NCI-H1105 treated with DMSO at 0.1 percent for 48 hours (cell line): Measurements from ENCODE around the gene DPH3.
A peak's percentile ranks its signal among the peaks of the same experiment; 100 is the strongest.
"Not testable (repeated sequence)": the region's sequence is repeated elsewhere in the genome, so short reads cannot be mapped to it uniquely, and the experiment has no call there.

Source experiments
- DNase-seq: peaks from one replicate; lab custom pipeline; 2025; lab: John Stamatoyannopoulos, UW

DPH3 gene

GRCh38 chr3:16264708-16265454 lies at the start of gene DPH3, which contains the start of gene OXNAD1:
Gene DPH3 (minus strand): TSS chr3:16264943. CDS start chr3:16264876, 67 bp downstream.
Gene OXNAD1 (plus strand): TSS chr3:16265212. CDS start chr3:16270953, 5,741 bp downstream.
- peak; percentile 94 for DNase-seq

- no peak for DNase-seq
Observed at GRCh38 chr3:16313886-16314645, 49.3 kb upstream of the DPH3 start.

GRCh38 chr3:16311960-16312451 lies 47.3 kb upstream of the DPH3 start:
- no peak for DNase-seq

GRCh38 chr3:16310486-16310885 lies 45.7 kb upstream of the DPH3 start:
- DNase-seq: not testable (repeated sequence)

GRCh38 chr3:16309558-16309957 lies 44.8 kb upstream of the DPH3 start:
- no peak for DNase-seq

GRCh38 chr3:16308727-16309126 lies 44.0 kb upstream of the DPH3 start:
- DNase-seq: no peak

GRCh38 chr3:16307832-16308531 lies 43.2 kb upstream of the DPH3 start:
- DNase-seq: no peak

- DNase-seq: no peak
Observed at GRCh38 chr3:16305111-16305541, 40.4 kb upstream of the DPH3 start.

- no peak for DNase-seq
Observed at GRCh38 chr3:16304061-16305010, 39.6 kb upstream of the DPH3 start.

GRCh38 chr3:16303037-16303575 lies 38.4 kb upstream of the DPH3 start:
- DNase-seq: no peak

- no peak for DNase-seq
Observed at GRCh38 chr3:16302082-16302631, 37.4 kb upstream of the DPH3 start.

GRCh38 chr3:16301507-16301906 lies 36.8 kb upstream of the DPH3 start:
- DNase-seq: no peak

- no peak for DNase-seq
Observed at GRCh38 chr3:16300881-16301359, 36.2 kb upstream of the DPH3 start.

- DNase-seq: no peak
Observed at GRCh38 chr3:16300307-16300706, 35.6 kb upstream of the DPH3 start.

GRCh38 chr3:16299746-16300145 lies 35.0 kb upstream of the DPH3 start:
- no peak for DNase-seq

GRCh38 chr3:16298891-16299290 lies 34.1 kb upstream of the DPH3 start:
- no peak for DNase-seq

GRCh38 chr3:16297997-16298885 lies 33.5 kb upstream of the DPH3 start:
- DNase-seq: no peak

GRCh38 chr3:16295298-16295890 lies 30.7 kb upstream of the DPH3 start:
- DNase-seq: no peak

GRCh38 chr3:16294844-16295243 lies 30.1 kb upstream of the DPH3 start:
- DNase-seq: no peak
